Chondrocyte (in vitro differentiated cells): ENCODE data around the gene STOX1. TPM values are rescaled to one million over a fixed set of nuclear protein-coding genes. Genes with fewer than 3 reads are reported as not detected.
A peak's percentile ranks its signal among the peaks of the same experiment; 100 is the strongest.

Experiments
- DNase-seq: peaks from one replicate; pipeline ENCODE4 v3.0.0; 2021; ENCODE audit warnings: mixed read lengths, low spot score
- H3K27ac Mint-ChIP-seq: one replicate; pipeline ENCODE4 v1.8.0; 2021; ENCODE audit warnings: mild to moderate bottlenecking, moderate library complexity, mixed read lengths; ENCODE audit not compliant: unreplicated experiment
- H3K27me3 Mint-ChIP-seq: 2 replicates; pipeline ENCODE4 v1.8.0; 2021; ENCODE audit warnings: low read depth, mixed read lengths
- H3K36me3 Mint-ChIP-seq: 2 replicates; pipeline ENCODE4 v1.8.0; 2021; ENCODE audit warnings: low read depth, mixed read lengths
- H3K4me1 Mint-ChIP-seq: 2 replicates; pipeline ENCODE4 v1.8.0; 2021; ENCODE audit warnings: low read depth, mild to moderate bottlenecking, mixed read lengths
- H3K4me3 Mint-ChIP-seq: one replicate; pipeline ENCODE4 v1.8.0; 2021; ENCODE audit warnings: mild to moderate bottlenecking, moderate library complexity, mixed read lengths; ENCODE audit not compliant: unreplicated experiment
- H3K9me3 Mint-ChIP-seq: 2 replicates; pipeline ENCODE4 v1.8.0; 2021; ENCODE audit warnings: low read depth, mixed read lengths
- total RNA-seq: library from RNA; stranded (reverse); gene quantifications from 3 replicates; pipeline ENCODE4 v1.2.1, GENCODE V29; 2021
- TF ChIP-seq, protein P1 (sequence below): fragments of 200-600 bp; sonication (generic); IDR thresholded peaks from 2 replicates; pipeline ENCODE4 v1.5.0; 2021; ENCODE audit warnings: antibody characterized with exemption, mild to moderate bottlenecking, moderate library complexity

Gene STOX1
- total RNA-seq, 1 donor from 2014 or later, result 0.97 TPM

GRCh38 chr10:68871105-68871711, 43.9 kb downstream of the STOX1 start:
- peaks cover 14% of the 10 kb centered on the region for H3K9me3 Mint-ChIP-seq
- DNase-seq, result no peak
- H3K27ac Mint-ChIP-seq, result peak overlapping the region; percentile 96
- H3K4me3 Mint-ChIP-seq, result no peak overlapping the region
- H3K36me3 Mint-ChIP-seq, result peaks cover 1% of the 10 kb centered on the region
- no peaks in the 10 kb centered on the region for H3K27me3 Mint-ChIP-seq
- peaks cover 33% of the 10 kb centered on the region for H3K4me1 Mint-ChIP-seq
- TF ChIP-seq, protein P1, sequence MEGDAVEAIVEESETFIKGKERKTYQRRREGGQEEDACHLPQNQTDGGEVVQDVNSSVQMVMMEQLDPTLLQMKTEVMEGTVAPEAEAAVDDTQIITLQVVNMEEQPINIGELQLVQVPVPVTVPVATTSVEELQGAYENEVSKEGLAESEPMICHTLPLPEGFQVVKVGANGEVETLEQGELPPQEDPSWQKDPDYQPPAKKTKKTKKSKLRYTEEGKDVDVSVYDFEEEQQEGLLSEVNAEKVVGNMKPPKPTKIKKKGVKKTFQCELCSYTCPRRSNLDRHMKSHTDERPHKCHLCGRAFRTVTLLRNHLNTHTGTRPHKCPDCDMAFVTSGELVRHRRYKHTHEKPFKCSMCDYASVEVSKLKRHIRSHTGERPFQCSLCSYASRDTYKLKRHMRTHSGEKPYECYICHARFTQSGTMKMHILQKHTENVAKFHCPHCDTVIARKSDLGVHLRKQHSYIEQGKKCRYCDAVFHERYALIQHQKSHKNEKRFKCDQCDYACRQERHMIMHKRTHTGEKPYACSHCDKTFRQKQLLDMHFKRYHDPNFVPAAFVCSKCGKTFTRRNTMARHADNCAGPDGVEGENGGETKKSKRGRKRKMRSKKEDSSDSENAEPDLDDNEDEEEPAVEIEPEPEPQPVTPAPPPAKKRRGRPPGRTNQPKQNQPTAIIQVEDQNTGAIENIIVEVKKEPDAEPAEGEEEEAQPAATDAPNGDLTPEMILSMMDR, result no peak

GRCh38 chr10:68871731-68872342, 44.5 kb downstream of the STOX1 start:
- peak overlapping the region; percentile 35 for H3K4me3 Mint-ChIP-seq
- TF ChIP-seq, protein P1, result no peak
- peaks cover 14% of the 10 kb centered on the region for H3K9me3 Mint-ChIP-seq
- peaks cover 38% of the 10 kb centered on the region for H3K4me1 Mint-ChIP-seq
- peak overlapping the region; percentile 96 for H3K27ac Mint-ChIP-seq
- no peaks in the 10 kb centered on the region for H3K27me3 Mint-ChIP-seq
- no peak for DNase-seq
- peaks cover 1% of the 10 kb centered on the region for H3K36me3 Mint-ChIP-seq

DNA sequence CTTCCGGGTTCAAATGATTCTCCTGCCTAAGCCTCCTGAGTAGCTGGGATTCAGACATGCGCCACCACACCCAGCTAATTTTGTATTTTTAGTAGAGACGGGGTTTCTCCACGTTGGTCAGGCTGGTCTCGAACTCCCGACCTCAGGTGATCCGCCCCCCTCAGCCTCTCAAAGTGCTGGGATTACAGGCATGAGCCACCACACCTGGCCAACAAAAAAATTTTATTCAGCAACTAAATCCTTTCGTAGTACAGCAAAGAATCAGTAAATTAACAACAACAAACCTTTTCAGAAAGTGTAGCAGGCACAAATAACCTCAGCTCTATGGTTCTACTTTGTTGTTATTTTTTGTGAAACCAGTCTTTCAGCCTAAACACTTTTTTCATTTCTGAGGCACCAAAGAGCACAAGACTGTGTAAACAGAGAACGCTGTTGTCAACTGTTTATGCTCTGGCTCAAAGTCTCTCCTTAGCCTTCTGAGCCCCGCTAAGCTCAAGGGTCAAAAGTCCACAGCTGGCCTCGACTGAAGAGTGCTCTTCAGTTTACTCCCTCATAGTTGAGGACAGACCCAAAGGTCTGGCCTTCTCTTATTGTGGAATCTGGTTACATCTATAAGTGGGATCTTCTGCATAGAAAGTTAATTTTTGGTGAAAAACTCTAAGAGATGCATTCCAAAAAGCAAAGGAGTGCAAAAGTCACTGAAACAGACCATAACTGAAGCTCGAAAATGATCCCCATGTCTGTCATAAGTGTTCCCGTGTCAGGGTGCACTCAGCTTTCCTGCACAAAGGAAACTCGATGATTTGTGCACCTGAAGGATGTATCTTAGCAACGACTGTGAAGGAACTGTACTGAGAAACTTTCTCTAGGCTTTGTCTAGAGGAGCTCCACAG, 49.2 kb downstream of the STOX1 start:
- no peak for DNase-seq
- Mint-ChIP-seq H3K4me3 (no peak overlapping the region), H3K4me1 (peaks cover 21% of the 10 kb centered on the region), H3K9me3 (no peaks in the 10 kb centered on the region), H3K36me3 (no peaks in the 10 kb centered on the region), H3K27ac (no peak overlapping the region), H3K27me3 (peaks cover 2% of the 10 kb centered on the region)
- TF ChIP-seq, protein P1, result no peak

DNA sequence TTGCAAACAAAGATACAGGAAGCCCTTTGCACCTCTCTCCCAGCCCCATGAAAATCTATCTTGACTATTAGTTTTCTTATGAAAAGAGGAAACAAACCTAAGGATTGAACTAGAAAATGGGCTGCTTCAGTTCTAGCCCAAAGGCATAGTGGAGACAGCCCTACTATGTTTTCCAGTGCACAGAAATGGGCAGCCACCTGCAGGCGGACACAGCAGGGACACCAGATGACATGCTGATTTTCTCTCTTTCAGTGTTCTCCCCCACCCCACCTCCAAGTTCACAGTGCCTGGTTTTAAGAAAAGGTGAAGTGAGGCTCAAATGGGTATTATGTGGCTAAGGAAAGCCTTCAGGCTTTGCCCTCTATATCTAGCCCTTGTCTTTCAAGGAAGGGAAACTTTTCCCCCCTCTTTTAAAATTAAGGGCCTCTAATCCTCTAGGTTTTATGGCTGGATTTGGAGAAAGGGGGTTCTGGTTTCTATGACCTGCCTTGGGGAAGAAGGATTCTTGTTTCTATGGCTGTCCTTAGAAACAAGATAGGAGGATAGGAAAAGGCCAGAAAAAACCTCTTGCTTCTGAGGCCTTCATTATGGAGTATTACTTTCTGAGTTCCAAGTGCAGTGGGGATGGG, 50.3 kb downstream of the STOX1 start:
- no peak overlapping the region for H3K27ac Mint-ChIP-seq
- H3K4me1 Mint-ChIP-seq, result peaks cover 10% of the 10 kb centered on the region
- H3K4me3 Mint-ChIP-seq, result no peak overlapping the region
- H3K27me3 Mint-ChIP-seq, result peaks cover 2% of the 10 kb centered on the region
- TF ChIP-seq, protein P1, result no peak
- DNase-seq, result no peak
- no peaks in the 10 kb centered on the region for H3K9me3 Mint-ChIP-seq
- no peaks in the 10 kb centered on the region for H3K36me3 Mint-ChIP-seq

DNA sequence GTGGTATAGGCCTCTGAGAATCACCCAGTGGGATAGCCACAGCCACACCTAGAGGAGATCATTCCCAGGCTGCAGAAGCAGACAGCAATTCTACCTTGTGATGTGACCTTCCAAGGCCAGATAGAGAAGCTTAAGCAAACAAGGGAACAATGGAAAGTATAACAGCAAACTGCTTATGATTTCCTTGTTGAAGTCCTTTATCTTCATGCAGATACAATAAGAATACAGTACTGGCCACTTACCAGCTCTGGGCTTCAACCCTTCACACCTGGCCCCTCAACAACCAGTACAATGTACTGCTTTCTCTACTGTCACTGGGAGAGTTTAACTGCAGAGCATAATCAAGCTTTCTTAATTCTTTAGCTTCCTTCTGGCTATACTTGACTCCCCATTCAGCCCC, 51.2 kb downstream of the STOX1 start:
- peaks cover 2% of the 10 kb centered on the region for H3K27me3 Mint-ChIP-seq
- no peaks in the 10 kb centered on the region for H3K36me3 Mint-ChIP-seq
- no peaks in the 10 kb centered on the region for H3K9me3 Mint-ChIP-seq
- TF ChIP-seq, protein P1, result no peak
- no peak for DNase-seq
- H3K27ac Mint-ChIP-seq, result no peak overlapping the region
- H3K4me3 Mint-ChIP-seq, result no peak overlapping the region
- H3K4me1 Mint-ChIP-seq, result peaks cover 6% of the 10 kb centered on the region
